Measurements from ENCODE around the gene CTNNA1. TPM values are rescaled to one million over a fixed set of nuclear protein-coding genes. Genes with fewer than 3 reads are reported as not detected.

CTNNA1 gene
- polyA plus RNA-seq, 3 donors = 56.6 to 84.5 (median 66.2) TPM

- Histone ChIP-seq H3K27me3 (ENCODE audit: control insufficient read depth in 2 of 2, insufficient read depth in 2 of 2, low read length in 2 of 2) (no peaks in the 10 kb centered on the region), H3K4me1 (ENCODE audit: control insufficient read depth in 1 of 2, insufficient read depth in 2 of 2, low read length in 2 of 2) (no peaks in the 10 kb centered on the region), H3K36me3 (replicated peaks in 1 of 2; ENCODE audit: control insufficient read depth in 1 of 2, insufficient read depth in 2 of 2, low read length in 2 of 2) (no peaks in the 10 kb centered on the region), H4K20me1 (ENCODE audit: insufficient read depth, low read length) (no peaks in the 10 kb centered on the region), H3K9me3 (replicated peaks in 1 of 2; ENCODE audit: control insufficient read depth in 1 of 2, insufficient read depth in 1 of 2, low read length in 2 of 2) (no peaks in the 10 kb centered on the region), H3K4me2 (replicated peaks; ENCODE audit: extremely low read depth, low read length, poor library complexity, severe bottlenecking) (no peak overlapping the region), H3K4me3 (replicated peaks in 1 of 3; ENCODE audit: low read depth in 2 of 3, low read length in 3 of 3) (no peak overlapping the region), H3K27ac (ENCODE audit: low read depth in 1 of 2, low read length in 2 of 2) (no peak overlapping the region), H3K9ac (ENCODE audit: insufficient read depth, low read length, poor library complexity, severe bottlenecking) (no peak overlapping the region), H3K79me2 (ENCODE audit: insufficient read depth, low read length) (no peaks in the 10 kb centered on the region), H2AFZ (ENCODE audit: insufficient read depth, low read depth, low read length, poor library complexity, severe bottlenecking) (no peak overlapping the region)
- Mint-ChIP-seq H3K4me3 (no peak overlapping the region), H3K9me3 (peaks cover 0 to 6% (median 0%) of the 10 kb centered on the region in 7 donors), H3K4me1 (peaks cover 2% of the 10 kb centered on the region), H3K27ac (no peak overlapping the region), H3K27me3 (ENCODE audit: low read depth in 3 of 3) (peaks cover 7 to 20% (median 14%) of the 10 kb centered on the region in 3 donors), H3K36me3 (no peaks in the 10 kb centered on the region)
- DNase-seq = no peak
- TF ChIP-seq, protein P1, sequence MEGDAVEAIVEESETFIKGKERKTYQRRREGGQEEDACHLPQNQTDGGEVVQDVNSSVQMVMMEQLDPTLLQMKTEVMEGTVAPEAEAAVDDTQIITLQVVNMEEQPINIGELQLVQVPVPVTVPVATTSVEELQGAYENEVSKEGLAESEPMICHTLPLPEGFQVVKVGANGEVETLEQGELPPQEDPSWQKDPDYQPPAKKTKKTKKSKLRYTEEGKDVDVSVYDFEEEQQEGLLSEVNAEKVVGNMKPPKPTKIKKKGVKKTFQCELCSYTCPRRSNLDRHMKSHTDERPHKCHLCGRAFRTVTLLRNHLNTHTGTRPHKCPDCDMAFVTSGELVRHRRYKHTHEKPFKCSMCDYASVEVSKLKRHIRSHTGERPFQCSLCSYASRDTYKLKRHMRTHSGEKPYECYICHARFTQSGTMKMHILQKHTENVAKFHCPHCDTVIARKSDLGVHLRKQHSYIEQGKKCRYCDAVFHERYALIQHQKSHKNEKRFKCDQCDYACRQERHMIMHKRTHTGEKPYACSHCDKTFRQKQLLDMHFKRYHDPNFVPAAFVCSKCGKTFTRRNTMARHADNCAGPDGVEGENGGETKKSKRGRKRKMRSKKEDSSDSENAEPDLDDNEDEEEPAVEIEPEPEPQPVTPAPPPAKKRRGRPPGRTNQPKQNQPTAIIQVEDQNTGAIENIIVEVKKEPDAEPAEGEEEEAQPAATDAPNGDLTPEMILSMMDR (IDR thresholded peaks at IDR 0.05) = no peak
- WGBS (ENCODE audit: insufficient coverage) = no CpG with 5 or more reads among the region's 3 CpGs
- intact Hi-C loops (cut with micrococcal nuclease) = no loop called here
Measured at GRCh38 chr5:138705007-138705406, 48.2 kb upstream of the CTNNA1 start.

GRCh38 chr5:138705567-138705966 lies 47.7 kb upstream of the CTNNA1 start:
- Mint-ChIP-seq H3K36me3 (no peaks in the 10 kb centered on the region), H3K4me3 (peak overlapping the region in 1 of 2 donors; percentile 11), H3K27ac (no peak overlapping the region), H3K9me3 (peaks cover 0 to 6% (median 0%) of the 10 kb centered on the region in 7 donors), H3K27me3 (ENCODE audit: low read depth in 3 of 3) (peaks cover 8 to 21% (median 14%) of the 10 kb centered on the region in 3 donors), H3K4me1 (peaks cover 2% of the 10 kb centered on the region)
- intact Hi-C loops (cut with micrococcal nuclease) = no loop called here
- 100% methylated on average over 1 of the region's 1 CpG for WGBS (ENCODE audit: insufficient coverage)
- DNase-seq = no peak
- Histone ChIP-seq H4K20me1 (ENCODE audit: insufficient read depth, low read length) (no peaks in the 10 kb centered on the region), H3K4me1 (ENCODE audit: control insufficient read depth in 1 of 2, insufficient read depth in 2 of 2, low read length in 2 of 2) (no peaks in the 10 kb centered on the region), H3K27me3 (ENCODE audit: control insufficient read depth in 2 of 2, insufficient read depth in 2 of 2, low read length in 2 of 2) (no peaks in the 10 kb centered on the region), H3K36me3 (replicated peaks in 1 of 2; ENCODE audit: control insufficient read depth in 1 of 2, insufficient read depth in 2 of 2, low read length in 2 of 2) (no peaks in the 10 kb centered on the region), H3K9me3 (replicated peaks in 1 of 2; ENCODE audit: control insufficient read depth in 1 of 2, insufficient read depth in 1 of 2, low read length in 2 of 2) (no peaks in the 10 kb centered on the region), H3K9ac (ENCODE audit: insufficient read depth, low read length, poor library complexity, severe bottlenecking) (no peak overlapping the region), H3K79me2 (ENCODE audit: insufficient read depth, low read length) (no peaks in the 10 kb centered on the region), H2AFZ (ENCODE audit: insufficient read depth, low read depth, low read length, poor library complexity, severe bottlenecking) (no peak overlapping the region), H3K4me2 (replicated peaks; ENCODE audit: extremely low read depth, low read length, poor library complexity, severe bottlenecking) (no peak overlapping the region), H3K4me3 (replicated peaks in 1 of 3; ENCODE audit: low read depth in 2 of 3, low read length in 3 of 3) (no peak overlapping the region), H3K27ac (ENCODE audit: low read depth in 1 of 2, low read length in 2 of 2) (no peak overlapping the region)
- TF ChIP-seq, protein P1 (IDR thresholded peaks at IDR 0.05) = no peak

All from CD14-positive monocyte (primary cell).